AG04450 (cell line): Measurements from ENCODE around the gene GRIN2A. TPM values are rescaled to one million over a fixed set of nuclear protein-coding genes. Genes with fewer than 3 reads are reported as not detected.

Experiments used
- CTCF ChIA-PET: fragments of 300-600, 350-600 bp; formaldehyde crosslinking; extraction: SDS; loops from one replicate; lab custom pipeline; 2022; ENCODE audit warnings: antibody characterized with exemption, inconsistent platforms; lab: Charles Lee
- POLR2A ChIA-PET: fragments of 350-600 bp; formaldehyde crosslinking; extraction: SDS; loops from one replicate; lab custom pipeline; 2021; ENCODE audit warnings: antibody characterized with exemption, inconsistent platforms; lab: Yijun Ruan, JAX
- DNase-seq: peaks from one replicate; pipeline ENCODE4 v3.0.0-alpha.2; 2011; ENCODE audit warnings: low read depth, low spot score
- H3K27ac ChIP-seq: one replicate; pipeline ENCODE4 v1.5.1; 2012; ENCODE audit warnings: low read depth, low read length, control low read depth
- H3K27me3 ChIP-seq: one replicate; pipeline ENCODE4 v1.6.0; 2012; ENCODE audit warnings: low read length; ENCODE audit not compliant: control insufficient read depth, insufficient read depth
- H3K4me3 ChIP-seq: 2 replicates; pipeline ENCODE4 v1.5.1; 2011; ENCODE audit warnings: mild to moderate bottlenecking, low read depth, low read length, control low read depth
- H3K9me3 ChIP-seq: 2 replicates; pipeline ENCODE4 v1.5.1; 2012; ENCODE audit warnings: low read length; ENCODE audit not compliant: control insufficient read depth, insufficient read depth
- CTCF ChIP-seq: IDR thresholded peaks from 2 replicates; pipeline ENCODE4 v1.5.1; 2011; ENCODE audit warnings: low read depth, low read length, control low read depth, inconsistent platforms
- polyA plus RNA-seq: library from polyadenylated mRNA; depleted of rRNA; stranded (reverse); fragments of >200 nt; gene quantifications from 2 replicates; pipeline ENCODE4 v1.2.3, GENCODE V29; 2011

Gene GRIN2A
- polyA plus RNA-seq, 1 experiment = not detected

DNA sequence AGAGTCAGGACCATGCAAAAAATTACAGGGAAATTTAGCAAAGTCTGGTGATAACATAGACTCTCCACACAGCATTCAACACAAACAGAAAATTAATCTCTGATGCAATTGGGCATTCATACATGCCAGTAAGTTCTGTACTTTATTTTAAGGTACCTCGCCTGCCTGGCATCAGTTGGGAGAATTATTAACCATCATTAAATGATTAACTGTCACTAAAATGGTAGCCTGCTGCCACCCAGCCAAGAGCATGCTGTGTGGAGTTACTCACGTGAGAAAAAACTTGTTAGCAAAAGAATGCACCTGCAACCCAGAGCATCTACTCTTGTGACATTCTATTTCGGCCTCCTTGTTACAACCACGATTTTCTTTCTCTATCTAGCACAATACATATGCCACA is 117.2 kb downstream of the GRIN2A start:
- Histone ChIP-seq H3K9me3 (peaks cover 15% of the 10 kb centered on the region; the same call in 1 of the 2 replicates), H3K27ac (no peak overlapping the region), H3K4me3 (no peak overlapping the region), H3K27me3 (no peaks in the 10 kb centered on the region)
- ChIA-PET CTCF (no interaction called here), POLR2A (no interaction called here)
- DNase-seq = no peak
- no peak for TF ChIP-seq CTCF

GRCh38 chr16:10048850-10049249 is 133.4 kb downstream of the GRIN2A start:
- no peak for TF ChIP-seq CTCF
- no peaks in the 10 kb centered on the region for H3K27me3 ChIP-seq
- ChIA-PET CTCF (no interaction called here), POLR2A (no interaction called here)
- peaks cover 16% of the 10 kb centered on the region; the same call in 1 of the 2 replicates for H3K9me3 ChIP-seq
- H3K27ac ChIP-seq = no peak overlapping the region
- DNase-seq = no peak
- H3K4me3 ChIP-seq = no peak overlapping the region

- no peak for DNase-seq
- H3K27ac ChIP-seq = no peak overlapping the region
- CTCF ChIA-PET = no interaction called here
- POLR2A ChIA-PET = no interaction called here
- H3K4me3 ChIP-seq = no peak overlapping the region
- peaks cover 13% of the 10 kb centered on the region; the same call in 1 of the 2 replicates for H3K9me3 ChIP-seq
- TF ChIP-seq CTCF = no peak
- H3K27me3 ChIP-seq = no peaks in the 10 kb centered on the region
These were observed 136.3 kb downstream of the GRIN2A start for GRCh38 chr16:10045947-10046346.

- Histone ChIP-seq H3K9me3 (peaks cover 17% of the 10 kb centered on the region), H3K27ac (no peak overlapping the region), H3K4me3 (no peak overlapping the region), H3K27me3 (no peaks in the 10 kb centered on the region)
- CTCF ChIA-PET = no interaction called here
- POLR2A ChIA-PET = no interaction called here
- no peak for DNase-seq
- TF ChIP-seq CTCF = no peak
These were observed 136.9 kb downstream of the GRIN2A start for GRCh38 chr16:10045291-10045775.

- no peaks in the 10 kb centered on the region for H3K27me3 ChIP-seq
- TF ChIP-seq CTCF = no peak
- no peak overlapping the region for H3K27ac ChIP-seq
- ChIA-PET POLR2A (no interaction called here), CTCF (no interaction called here)
- H3K4me3 ChIP-seq = no peak overlapping the region
- H3K9me3 ChIP-seq = peaks cover 34% of the 10 kb centered on the region
- DNase-seq = no peak
These were observed 141.8 kb downstream of the GRIN2A start for GRCh38 chr16:10040136-10041080.
